GM12873 (cell line): ENCODE results near the gene RGS17.

Source experiments
- TF ChIP-seq, protein P1 (sequence below): IDR thresholded peaks from 2 replicates; pipeline ENCODE4 v1.5.1; 2012; ENCODE audit warnings: low read depth, mild to moderate bottlenecking, moderate library complexity, low read length, control low read depth; ENCODE audit not compliant: insufficient read depth; ENCODE audit errors: missing control alignments

RGS17 gene

GRCh38 chr6:153048631-153049030 is 82.5 kb downstream of the RGS17 start:
- TF ChIP-seq, protein P1, sequence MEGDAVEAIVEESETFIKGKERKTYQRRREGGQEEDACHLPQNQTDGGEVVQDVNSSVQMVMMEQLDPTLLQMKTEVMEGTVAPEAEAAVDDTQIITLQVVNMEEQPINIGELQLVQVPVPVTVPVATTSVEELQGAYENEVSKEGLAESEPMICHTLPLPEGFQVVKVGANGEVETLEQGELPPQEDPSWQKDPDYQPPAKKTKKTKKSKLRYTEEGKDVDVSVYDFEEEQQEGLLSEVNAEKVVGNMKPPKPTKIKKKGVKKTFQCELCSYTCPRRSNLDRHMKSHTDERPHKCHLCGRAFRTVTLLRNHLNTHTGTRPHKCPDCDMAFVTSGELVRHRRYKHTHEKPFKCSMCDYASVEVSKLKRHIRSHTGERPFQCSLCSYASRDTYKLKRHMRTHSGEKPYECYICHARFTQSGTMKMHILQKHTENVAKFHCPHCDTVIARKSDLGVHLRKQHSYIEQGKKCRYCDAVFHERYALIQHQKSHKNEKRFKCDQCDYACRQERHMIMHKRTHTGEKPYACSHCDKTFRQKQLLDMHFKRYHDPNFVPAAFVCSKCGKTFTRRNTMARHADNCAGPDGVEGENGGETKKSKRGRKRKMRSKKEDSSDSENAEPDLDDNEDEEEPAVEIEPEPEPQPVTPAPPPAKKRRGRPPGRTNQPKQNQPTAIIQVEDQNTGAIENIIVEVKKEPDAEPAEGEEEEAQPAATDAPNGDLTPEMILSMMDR, result no peak

GRCh38 chr6:153047386-153047785 is 83.7 kb downstream of the RGS17 start:
- TF ChIP-seq, protein P1, result no peak

DNA sequence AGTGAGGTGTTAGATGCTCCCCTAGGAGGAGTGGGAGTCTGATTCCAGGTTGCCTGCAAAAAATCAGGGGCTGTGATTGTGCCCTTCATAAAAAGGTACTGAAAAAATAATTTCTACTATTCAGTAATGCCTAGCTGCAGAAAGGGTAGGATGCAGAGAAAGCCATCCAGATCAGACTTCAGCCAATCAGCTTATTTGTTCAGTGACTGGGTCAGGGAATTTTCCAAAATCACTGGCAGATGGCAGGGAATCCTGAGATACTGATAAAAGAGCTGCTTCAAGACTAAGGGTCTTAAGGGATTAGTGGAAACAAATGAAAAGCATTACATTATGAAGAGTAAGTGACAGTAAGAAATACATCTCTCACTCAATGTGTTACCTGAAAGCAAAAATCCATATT is 85.8 kb downstream of the RGS17 start:
- TF ChIP-seq, protein P1, result no peak

DNA sequence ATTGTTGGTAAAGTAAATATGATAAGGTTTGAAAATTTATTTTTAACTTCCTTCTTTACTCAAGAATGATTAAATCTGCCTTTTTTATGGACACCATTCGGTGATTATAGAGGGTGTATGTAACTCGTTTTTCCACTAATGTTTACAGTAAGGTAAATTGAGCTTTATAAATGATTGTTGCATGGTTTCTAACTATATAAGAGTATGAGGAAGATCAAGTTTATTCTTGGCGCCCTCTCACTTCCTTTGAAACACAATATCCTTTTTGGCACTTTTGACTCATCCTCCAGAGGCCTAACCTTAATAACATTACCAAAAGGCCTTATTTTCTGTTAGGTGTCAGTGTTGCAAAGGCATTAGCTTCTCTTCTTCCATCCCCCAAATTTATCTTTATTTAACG is 86.8 kb downstream of the RGS17 start:
- TF ChIP-seq, protein P1, result no peak

GRCh38 chr6:153043719-153044118 is 87.4 kb downstream of the RGS17 start:
- TF ChIP-seq, protein P1, result no peak

GRCh38 chr6:153038378-153039057 is 92.6 kb downstream of the RGS17 start:
- TF ChIP-seq, protein P1, result no peak

DNA sequence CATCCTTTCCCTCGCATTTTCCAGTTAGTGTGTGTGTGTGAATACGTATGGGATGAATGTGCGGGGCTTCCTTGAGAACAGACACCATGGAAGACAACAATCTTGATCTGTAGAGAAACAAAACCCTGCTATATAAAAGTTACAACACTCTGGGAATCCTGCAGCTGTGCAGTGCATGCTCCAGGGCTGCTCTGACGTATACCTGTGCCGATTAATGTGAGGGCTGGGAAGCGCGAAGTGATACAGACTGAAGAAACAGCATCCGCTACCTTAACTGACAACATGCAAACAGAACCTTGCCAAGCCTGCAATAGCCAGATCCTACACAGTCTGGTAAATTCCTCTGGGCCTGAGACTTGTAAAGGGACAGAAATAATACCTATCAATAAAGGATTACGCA is 96.9 kb downstream of the RGS17 start:
- TF ChIP-seq, protein P1, result no peak
